SK-N-MC (cell line): ENCODE results near the gene RIOK2.

Experiments used
- DNase-seq: peaks from one replicate; pipeline ENCODE4 v3.0.0-alpha.2; 2011; ENCODE audit warnings: low read depth, low spot score
- H3K27ac ChIP-seq: fragments of 200-600 bp; sonication (generic); 2 replicates; pipeline ENCODE4 v1.5.1; 2016; ENCODE audit warnings: mixed run types
- H3K36me3 ChIP-seq: fragments of 200-600 bp; sonication (generic); 2 replicates; pipeline ENCODE4 v1.6.1; 2017; ENCODE audit warnings: antibody characterized with exemption, low read length, mixed read lengths; ENCODE audit not compliant: insufficient read depth
- H3K4me3 ChIP-seq: fragments of 200-600 bp; sonication (generic); 2 replicates; pipeline ENCODE4 v1.5.1; 2016
- H3K9ac ChIP-seq: fragments of 200-600 bp; sonication (generic); 2 replicates; pipeline ENCODE4 v1.8.0; 2017; ENCODE audit warnings: mixed run types, mixed read lengths; ENCODE audit not compliant: insufficient read length
- H3K9me3 ChIP-seq: fragments of 200-600 bp; sonication (generic); 2 replicates; pipeline ENCODE4 v1.6.1; 2017; ENCODE audit warnings: low read depth, mild to moderate bottlenecking, antibody characterized with exemption, low read length, moderate library complexity, mixed read lengths
- EZH2 ChIP-seq: fragments of 200-600 bp; sonication (generic); IDR thresholded peaks from one replicate; pipeline ENCODE4 v1.6.1; 2017; ENCODE audit warnings: antibody characterized with exemption
- FOXP2 ChIP-seq: optimal IDR thresholded peaks from 2 replicates; pipeline ENCODE3; 2011; ENCODE audit warnings: mild to moderate bottlenecking, moderate library complexity; ENCODE audit not compliant: insufficient read depth; ENCODE audit errors: extremely low read length, control extremely low read depth
- POLR2AphosphoS5 ChIP-seq: IDR thresholded peaks from 2 replicates; pipeline ENCODE4 v1.6.1; 2012; ENCODE audit warnings: mild to moderate bottlenecking, low read depth, low read length, borderline replicate concordance

The RIOK2 gene

DNA sequence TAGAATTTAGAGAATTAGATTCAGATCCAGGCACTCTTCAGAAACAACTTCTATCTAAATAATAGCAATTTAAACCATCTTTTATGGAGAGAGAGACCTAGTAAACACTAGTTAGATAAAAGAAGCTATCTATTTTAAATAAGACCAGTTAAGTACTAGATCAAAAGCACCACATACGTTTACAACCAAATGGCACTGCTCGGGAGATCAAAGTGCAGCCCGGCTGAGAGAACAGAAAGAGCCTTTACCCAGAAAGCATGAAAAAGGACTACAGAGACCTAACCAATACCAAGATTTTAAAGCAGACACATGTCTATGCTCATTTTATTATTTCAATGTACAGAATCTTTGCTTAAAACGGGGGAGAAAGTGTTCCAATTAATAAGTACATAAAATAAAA lies 71.4 kb downstream of the RIOK2 start:
- Histone ChIP-seq H3K36me3 (no peaks in the 10 kb centered on the region), H3K27ac (no peak overlapping the region), H3K9ac (no peak overlapping the region), H3K9me3 (no peaks in the 10 kb centered on the region), H3K4me3 (no peak overlapping the region)
- DNase-seq, result no peak
- TF ChIP-seq FOXP2 (no peak), EZH2 (no peak), POLR2AphosphoS5 (no peak)

DNA sequence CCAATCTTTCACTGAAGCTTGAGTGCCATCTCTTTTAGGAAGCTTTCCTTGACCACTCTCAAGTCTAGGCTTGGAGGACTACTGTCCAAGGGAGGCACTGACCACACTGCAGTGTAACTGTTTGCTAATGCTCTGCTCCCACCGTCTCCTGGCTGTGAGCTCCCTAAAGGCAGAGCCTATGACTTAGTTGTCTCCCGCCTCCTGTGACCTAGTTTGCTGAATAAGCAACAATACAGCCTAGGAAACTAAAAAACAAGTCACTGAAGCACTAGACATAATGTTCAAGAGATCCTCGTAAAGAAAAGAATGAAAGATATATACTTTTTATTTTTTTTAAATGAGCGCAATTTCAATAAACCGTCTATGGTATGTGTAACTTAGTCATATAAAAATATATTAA lies 72.0 kb downstream of the RIOK2 start:
- H3K27ac ChIP-seq, result no peak overlapping the region
- no peak overlapping the region for H3K9ac ChIP-seq
- no peak overlapping the region for H3K4me3 ChIP-seq
- no peaks in the 10 kb centered on the region for H3K9me3 ChIP-seq
- H3K36me3 ChIP-seq, result no peaks in the 10 kb centered on the region
- TF ChIP-seq EZH2, result no peak
- no peak for TF ChIP-seq FOXP2
- no peak for TF ChIP-seq POLR2AphosphoS5
- DNase-seq, result no peak
